ENCODE results near the gene VPS26C. TPM values are rescaled to one million over a fixed set of nuclear protein-coding genes. Genes with fewer than 3 reads are reported as not detected.

Gene VPS26C
- total RNA-seq, 1 experiment from 2014 or later = 40.5 TPM

GRCh38 chr21:37266515-37267221 is 466 bp downstream of the VPS26C start:
- CTCF ChIA-PET = interaction anchor here (0.6 to 1.7 kb wide), 5 partner anchors 8 to 241 kb away, joined by 3 to 6 read pairs (median 4); no protein-coding TSS in a partner anchor
- no peaks in the 10 kb centered on the region for H3K36me3 ChIP-seq (ENCODE audit: control insufficient read depth, insufficient read depth, low read length)

GRCh38 chr21:37264808-37265207 is 2.3 kb downstream of the VPS26C start:
- Histone ChIP-seq H3K36me3 (ENCODE audit: control insufficient read depth, insufficient read depth, low read length) (no peaks in the 10 kb centered on the region), H3K4me3 (ENCODE audit: low read depth, low read length) (no peak overlapping the region), H3K27me3 (replicated peaks; ENCODE audit: control insufficient read depth, insufficient read depth, low read length) (no peaks in the 10 kb centered on the region), H3K4me1 (no peaks in the 10 kb centered on the region), H3K9me3 (no peaks in the 10 kb centered on the region)
- Mint-ChIP-seq H3K36me3 (ENCODE audit: insufficient read depth, unreplicated experiment) (peaks cover 17% of the 10 kb centered on the region), H3K27me3 (ENCODE audit: insufficient read depth, unreplicated experiment) (no peaks in the 10 kb centered on the region), H3K4me3 (ENCODE audit: unreplicated experiment) (no peak overlapping the region), H3K9me3 (ENCODE audit: unreplicated experiment) (no peaks in the 10 kb centered on the region), H3K27ac (ENCODE audit: unreplicated experiment) (no peak overlapping the region), H3K4me1 (ENCODE audit: low read depth, unreplicated experiment) (no peaks in the 10 kb centered on the region)
- ChIA-PET CTCF (no interaction called here), POLR2A (no interaction called here)
- no peak for TF ChIP-seq CTCF (IDR thresholded peaks at IDR 0.05; ENCODE audit: insufficient read depth in 1 of 2, low read depth in 1 of 2, low read length in 1 of 2, severe bottlenecking in 1 of 2, unreplicated experiment in 1 of 2)
- intact Hi-C loops (cut with micrococcal nuclease; ENCODE audit: unreplicated experiment) = no loop called here
- no peak for DNase-seq
- BruUV-seq (replicated peaks) = no TSS peak

More at GRCh38 chr21:37266515-37267221, 466 bp downstream of the VPS26C start:
- no peak for TF ChIP-seq CTCF (IDR thresholded peaks at IDR 0.05; ENCODE audit: insufficient read depth in 1 of 2, low read depth in 1 of 2, low read length in 1 of 2, severe bottlenecking in 1 of 2, unreplicated experiment in 1 of 2)
- Histone ChIP-seq H3K4me3 (ENCODE audit: low read depth, low read length) (peak overlapping the region; percentile 81), H3K9me3 (no peaks in the 10 kb centered on the region), H3K27me3 (replicated peaks; ENCODE audit: control insufficient read depth, insufficient read depth, low read length) (no peaks in the 10 kb centered on the region), H3K4me1 (no peaks in the 10 kb centered on the region)
- Mint-ChIP-seq H3K36me3 (ENCODE audit: insufficient read depth, unreplicated experiment) (peaks cover 24% of the 10 kb centered on the region), H3K27me3 (ENCODE audit: insufficient read depth, unreplicated experiment) (no peaks in the 10 kb centered on the region), H3K27ac (ENCODE audit: unreplicated experiment) (peak overlapping the region; percentile 95), H3K4me1 (ENCODE audit: low read depth, unreplicated experiment) (no peaks in the 10 kb centered on the region), H3K9me3 (ENCODE audit: unreplicated experiment) (no peaks in the 10 kb centered on the region), H3K4me3 (ENCODE audit: unreplicated experiment) (peak overlapping the region; percentile 81)
- intact Hi-C loops (cut with micrococcal nuclease; ENCODE audit: unreplicated experiment) = loop anchor here (1.0 kb wide), 2 partner anchors 8 to 100 kb away; partner anchors contain the start of gene DYRK1A
- peak; percentile 79 to 80 for DNase-seq
- POLR2A ChIA-PET = interaction anchor here (0.5 to 2.9 kb wide), 9 partner anchors 9 to 298 kb away, joined by 3 to 25 read pairs (median 4); partner anchors contain the start of gene DYRK1A
- BruUV-seq (replicated peaks) = TSS peak; percentile 45

- CTCF ChIA-PET = no interaction called here
- Mint-ChIP-seq H3K36me3 (ENCODE audit: insufficient read depth, unreplicated experiment) (peaks cover 13% of the 10 kb centered on the region), H3K9me3 (ENCODE audit: unreplicated experiment) (no peaks in the 10 kb centered on the region), H3K27me3 (ENCODE audit: insufficient read depth, unreplicated experiment) (no peaks in the 10 kb centered on the region), H3K27ac (ENCODE audit: unreplicated experiment) (no peak overlapping the region), H3K4me1 (ENCODE audit: low read depth, unreplicated experiment) (no peaks in the 10 kb centered on the region), H3K4me3 (ENCODE audit: unreplicated experiment) (no peak overlapping the region)
- H3K9me3 ChIP-seq = no peaks in the 10 kb centered on the region
- H3K27me3 ChIP-seq (replicated peaks; ENCODE audit: control insufficient read depth, insufficient read depth, low read length) = no peaks in the 10 kb centered on the region
- DNase-seq = no peak
- TF ChIP-seq CTCF (IDR thresholded peaks at IDR 0.05; ENCODE audit: insufficient read depth in 1 of 2, low read depth in 1 of 2, low read length in 1 of 2, severe bottlenecking in 1 of 2, unreplicated experiment in 1 of 2) = no peak
- no peaks in the 10 kb centered on the region for H3K36me3 ChIP-seq (ENCODE audit: control insufficient read depth, insufficient read depth, low read length)
- BruUV-seq (replicated peaks) = no TSS peak
- intact Hi-C loops (cut with micrococcal nuclease; ENCODE audit: unreplicated experiment) = no loop called here
- POLR2A ChIA-PET = no interaction called here
- H3K4me3 ChIP-seq (ENCODE audit: low read depth, low read length) = no peak overlapping the region
- H3K4me1 ChIP-seq = no peaks in the 10 kb centered on the region
Measured at GRCh38 chr21:37263827-37264600, 3.1 kb downstream of the VPS26C start.

Data from Caco-2 (cell line).